Stimulated activated CD4-positive, alpha-beta T cell treated with anti-CD3 and anti-CD28 coated beads, Interleukin-4, amount 100 ng/mL, for 1 hour (primary cell): ENCODE measurements around the gene PVALEF.

Experiments used
- DNase-seq: peaks from one replicate; pipeline ENCODE4 v3.0.0-alpha.2; 2020

Gene PVALEF

GRCh38 chr17:81163703-81164370 is 1.5 kb upstream of the PVALEF start:
- no peak for DNase-seq

- DNase-seq, result no peak
These were observed 699 bp upstream of the PVALEF start for GRCh38 chr17:81164371-81165245.

GRCh38 chr17:81166033-81166492 is 756 bp downstream of the PVALEF start, which contains the start of gene AATK:
TSS of gene AATK (minus strand) at chr17:81166221. CDS start at chr17:81165992, 229 bp downstream.
- no peak for DNase-seq

GRCh38 chr17:81167194-81167524 is 1.9 kb downstream of the PVALEF start:
- no peak for DNase-seq

GRCh38 chr17:81167638-81168037 is 2.3 kb downstream of the PVALEF start:
- DNase-seq, result no peak

GRCh38 chr17:81169870-81170309 is 4.6 kb downstream of the PVALEF start:
- no peak for DNase-seq

GRCh38 chr17:81170727-81171494 is 5.6 kb downstream of the PVALEF start:
- DNase-seq, result no peak

GRCh38 chr17:81171941-81172340 is 6.6 kb downstream of the PVALEF start:
- no peak for DNase-seq

GRCh38 chr17:81173052-81173761 is 7.9 kb downstream of the PVALEF start:
- no peak for DNase-seq

- DNase-seq, result no peak
These were observed 8.5 kb downstream of the PVALEF start for GRCh38 chr17:81173762-81174155.

GRCh38 chr17:81176666-81177065 is 11.4 kb downstream of the PVALEF start:
- DNase-seq, result no peak

GRCh38 chr17:81178136-81179091 is 13.1 kb downstream of the PVALEF start:
- no peak for DNase-seq

- no peak for DNase-seq
These were observed 13.9 kb downstream of the PVALEF start for GRCh38 chr17:81179220-81179619.

GRCh38 chr17:81179861-81180260 is 14.6 kb downstream of the PVALEF start:
- no peak for DNase-seq

- no peak for DNase-seq
These were observed 15.8 kb downstream of the PVALEF start for GRCh38 chr17:81180836-81181810.

- no peak for DNase-seq
These were observed 16.5 kb downstream of the PVALEF start for GRCh38 chr17:81181811-81182185.

GRCh38 chr17:81182596-81182995 is 17.3 kb downstream of the PVALEF start:
- no peak for DNase-seq

- no peak for DNase-seq
These were observed 18.0 kb downstream of the PVALEF start for GRCh38 chr17:81183316-81183715.

- DNase-seq, result no peak
These were observed 18.5 kb downstream of the PVALEF start for GRCh38 chr17:81183807-81184206.

- no peak for DNase-seq
These were observed 19.2 kb downstream of the PVALEF start for GRCh38 chr17:81184555-81184954.
